H9 (cell line): ENCODE measurements around the gene KRT85. TPM values are rescaled to one million over a fixed set of nuclear protein-coding genes. Genes with fewer than 3 reads are reported as not detected.

Experiments
- DNase-seq: peaks from one replicate; pipeline ENCODE4 v3.0.0-alpha.2; 2017
- H2AFZ ChIP-seq: one replicate; pipeline ENCODE4 v1.6.1; 2013; ENCODE audit warnings: mild to moderate bottlenecking, low read length, control low read depth, moderate library complexity
- H2AK5ac ChIP-seq: 2 replicates; pipeline ENCODE4 v1.6.1; 2013; ENCODE audit warnings: low read length, control low read depth, mixed read lengths; ENCODE audit not compliant: insufficient read length
- H2BK120ac ChIP-seq: one replicate; pipeline ENCODE4 v1.6.1; 2013; ENCODE audit warnings: low read depth, mild to moderate bottlenecking, low read length, control low read depth, inconsistent platforms; ENCODE audit not compliant: poor library complexity, severe bottlenecking
- H2BK12ac ChIP-seq: 2 replicates; pipeline ENCODE4 v1.6.1; 2013; ENCODE audit warnings: low read length, control low read depth, mixed read lengths, low read depth; ENCODE audit not compliant: insufficient read length
- H2BK15ac ChIP-seq: 2 replicates; pipeline ENCODE4 v1.6.1; 2013; ENCODE audit warnings: low read depth, low read length, control low read depth
- H2BK20ac ChIP-seq: one replicate; pipeline ENCODE4 v1.6.1; 2013; ENCODE audit warnings: low read depth, mild to moderate bottlenecking, low read length, control low read depth, inconsistent platforms; ENCODE audit not compliant: poor library complexity, severe bottlenecking
- H2BK5ac ChIP-seq: 2 replicates; pipeline ENCODE4 v1.6.1; 2013; ENCODE audit warnings: low read length, control low read depth, mixed read lengths; ENCODE audit not compliant: insufficient read length
- H3K14ac ChIP-seq: 2 replicates; pipeline ENCODE4 v1.6.1; 2013; ENCODE audit warnings: low read length, control low read depth; ENCODE audit not compliant: insufficient read depth
- H3K18ac ChIP-seq: 2 replicates; pipeline ENCODE4 v1.6.1; 2013; ENCODE audit warnings: low read depth, mild to moderate bottlenecking, mixed read lengths, low read length, control low read depth; ENCODE audit not compliant: insufficient read length
- H3K23ac ChIP-seq: 2 replicates; pipeline ENCODE4 v1.6.1; 2013; ENCODE audit warnings: low read length, control low read depth, mixed read lengths, low read depth; ENCODE audit not compliant: insufficient read length
- H3K23me2 ChIP-seq: 2 replicates; pipeline ENCODE4 v1.6.1; 2013; ENCODE audit warnings: low read depth, mild to moderate bottlenecking, mixed read lengths, low read length, control low read depth; ENCODE audit not compliant: insufficient read length, poor library complexity, severe bottlenecking
- H3K27ac ChIP-seq: 2 replicates; pipeline ENCODE4 v1.5.1; 2013; ENCODE audit warnings: low read length, control low read depth, mixed read lengths, low read depth; ENCODE audit not compliant: insufficient read length
- H3K27me3 ChIP-seq: 2 replicates; pipeline ENCODE4 v1.6.1; 2013; ENCODE audit warnings: low read length, control low read depth, inconsistent platforms; ENCODE audit not compliant: insufficient read depth
- H3K4ac ChIP-seq: 2 replicates; pipeline ENCODE4 v1.6.1; 2013; ENCODE audit warnings: low read depth, mild to moderate bottlenecking, control low read depth, inconsistent platforms, low read length, moderate library complexity
- H3K4me1 ChIP-seq: 2 replicates; pipeline ENCODE4 v1.6.1; 2013; ENCODE audit warnings: low read length, control low read depth, inconsistent platforms; ENCODE audit not compliant: insufficient read depth
- H3K4me2 ChIP-seq: 2 replicates; pipeline ENCODE4 v1.6.1; 2013; ENCODE audit warnings: low read length, control low read depth, mixed read lengths; ENCODE audit not compliant: insufficient read length, insufficient read depth
- H3K56ac ChIP-seq: 2 replicates; pipeline ENCODE4 v1.6.1; 2013; ENCODE audit warnings: low read depth, mild to moderate bottlenecking, mixed read lengths, low read length, control low read depth; ENCODE audit not compliant: insufficient read length
- H3K79me1 ChIP-seq: 2 replicates; pipeline ENCODE4 v1.6.1; 2013; ENCODE audit warnings: low read depth, mild to moderate bottlenecking, moderate library complexity, low read length, control low read depth, inconsistent platforms; ENCODE audit not compliant: insufficient read depth, poor library complexity, severe bottlenecking
- H3K79me2 ChIP-seq: 2 replicates; pipeline ENCODE4 v1.6.1; 2013; ENCODE audit warnings: low read length, control low read depth, inconsistent platforms; ENCODE audit not compliant: insufficient read depth
- H3K9ac ChIP-seq: 2 replicates; pipeline ENCODE4 v1.6.1; 2013; ENCODE audit warnings: low read length, control low read depth, mixed read lengths; ENCODE audit not compliant: insufficient read length; ENCODE audit errors: extremely low read depth
- H3K9me3 ChIP-seq: one replicate; pipeline ENCODE4 v1.6.1; 2013; ENCODE audit warnings: low read depth, low read length, inconsistent platforms; ENCODE audit not compliant: control insufficient read depth
- H3T11ph ChIP-seq: one replicate; pipeline ENCODE4 v1.6.1; 2013; ENCODE audit warnings: mild to moderate bottlenecking, low read length, control low read depth, inconsistent platforms
- H4K20me1 ChIP-seq: one replicate; pipeline ENCODE4 v1.6.1; 2013; ENCODE audit not compliant: control insufficient read depth, insufficient read length, insufficient read depth
- H4K5ac ChIP-seq: 2 replicates; pipeline ENCODE4 v1.6.1; 2013; ENCODE audit warnings: low read depth, mild to moderate bottlenecking, mixed read lengths, low read length, control low read depth; ENCODE audit not compliant: insufficient read length
- H4K8ac ChIP-seq: replicated peaks from 2 replicates; pipeline ENCODE4 v1.6.1; 2013; ENCODE audit warnings: low read length, control low read depth, mixed read lengths, low read depth; ENCODE audit not compliant: insufficient read length
- H4K91ac ChIP-seq: 2 replicates; pipeline ENCODE4 v1.6.1; 2013; ENCODE audit warnings: low read depth, mild to moderate bottlenecking, moderate library complexity, mixed read lengths, low read length, control low read depth; ENCODE audit not compliant: insufficient read length
- H3K27ac Mint-ChIP-seq, 3 experiments: 2 replicates in 2 of 3; 3 replicates in 1 of 3; pipeline ENCODE4 v1.8.0; 2020 to 2021; ENCODE audit warnings: mixed read lengths in 3 of 3, mild to moderate bottlenecking in 1 of 3, moderate library complexity in 1 of 3
- H3K27me3 Mint-ChIP-seq: 2 replicates; pipeline ENCODE4 v1.8.0; 2021; ENCODE audit warnings: low read depth, mild to moderate bottlenecking, moderate library complexity, mixed read lengths
- H3K36me3 Mint-ChIP-seq, 3 experiments: 2 replicates in 2 of 3; 3 replicates in 1 of 3; pipeline ENCODE4 v1.8.0; 2020 to 2021; ENCODE audit warnings: low read depth in 3 of 3, mixed read lengths in 3 of 3; ENCODE audit not compliant: insufficient read depth in 1 of 3
- H3K4me1 Mint-ChIP-seq, 2 experiments: 2 replicates each; pipeline ENCODE4 v1.8.0; 2020; ENCODE audit warnings: mixed read lengths in 2 of 2
- H3K4me3 Mint-ChIP-seq, 2 experiments: 2 replicates in 1 of 2; 3 replicates in 1 of 2; pipeline ENCODE4 v1.8.0; 2020 to 2021; ENCODE audit warnings: mild to moderate bottlenecking in 2 of 2, mixed read lengths in 2 of 2, moderate library complexity in 1 of 2
- H3K9me3 Mint-ChIP-seq, 2 experiments: 2 replicates in 1 of 2; 3 replicates in 1 of 2; pipeline ENCODE4 v1.8.0; 2020; ENCODE audit warnings: mild to moderate bottlenecking in 2 of 2, mixed read lengths in 2 of 2, moderate library complexity in 1 of 2
- CTCF ChIP-seq: fragments of 200-600 bp; sonication (generic); conservative IDR thresholded peaks from 3 replicates; pipeline ENCODE4 v1.8.0; 2021; ENCODE audit warnings: antibody characterized with exemption, mild to moderate bottlenecking
- WGBS: extraction: QIAGEN DNeasy Blood & Tissue Kit; methylation state at CpG from one replicate; pipeline ENCODE4 v1.1.7; 2013; ENCODE audit warnings: missing lambda C conversion rate, low lambda C conversion rate, mixed read lengths; ENCODE audit not compliant: insufficient read length; ENCODE audit errors: extremely low coverage; 5-methylcytosine and 5-hydroxymethylcytosine counted together
- total RNA-seq: library from RNA; stranded (reverse); gene quantifications from 2 replicates; pipeline ENCODE4 v1.2.1, GENCODE V29; 2021

The KRT85 gene
- total RNA-seq, 1 experiment from 2014 or later = not detected

- H2BK120ac ChIP-seq = no peak overlapping the region
- DNase-seq = no peak
- no peak overlapping the region for H3T11ph ChIP-seq
- no peak overlapping the region for H4K8ac ChIP-seq
- Mint-ChIP-seq H3K4me3 (no peak overlapping the region), H3K27ac (no peak overlapping the region), H3K9me3 (no peaks in the 10 kb centered on the region), H3K36me3 (no peaks in the 10 kb centered on the region; a peak in 1 of 7 replicates), H3K4me1 (peaks cover 8 to 9% of the 10 kb centered on the region in 2 experiments), H3K27me3 (peaks cover 14% of the 10 kb centered on the region)
- no peak overlapping the region for H3K56ac ChIP-seq
- H3K79me2 ChIP-seq = peaks cover 2% of the 10 kb centered on the region; the same call in 1 of the 2 replicates
- H3K79me1 ChIP-seq = no peaks in the 10 kb centered on the region
- no peak overlapping the region for H2BK15ac ChIP-seq
- no peak overlapping the region for H3K14ac ChIP-seq
- H3K9ac ChIP-seq = no peak overlapping the region
- no peak overlapping the region for H4K5ac ChIP-seq
- H2BK12ac ChIP-seq = no peak overlapping the region
- H2AK5ac ChIP-seq = no peak overlapping the region
- no peak overlapping the region for H3K27ac ChIP-seq
- H2BK20ac ChIP-seq = no peak overlapping the region
- H3K27me3 ChIP-seq = no peaks in the 10 kb centered on the region
- no peak for TF ChIP-seq CTCF
- no CpG with 5 or more reads among the region's 1 CpG for WGBS
- no peaks in the 10 kb centered on the region for H3K9me3 ChIP-seq
- H3K23me2 ChIP-seq = peaks cover 3% of the 10 kb centered on the region
- no peak overlapping the region for H3K23ac ChIP-seq
- H2AFZ ChIP-seq = no peak overlapping the region
- H3K4me2 ChIP-seq = no peak overlapping the region
- no peak overlapping the region for H2BK5ac ChIP-seq
- H3K4me1 ChIP-seq = no peaks in the 10 kb centered on the region
- H4K91ac ChIP-seq = no peak overlapping the region
- no peaks in the 10 kb centered on the region for H4K20me1 ChIP-seq
- no peak overlapping the region for H3K4ac ChIP-seq
- H3K18ac ChIP-seq = no peak overlapping the region
These were observed 49.5 kb upstream of the KRT85 start for GRCh38 chr12:52416795-52417194.
